GM04503 (cell line): ENCODE data around the gene TMEM72.

ENCODE experiments used
- DNase-seq: peaks from one replicate; pipeline ENCODE4 v3.0.0-alpha.2; 2012; ENCODE audit warnings: low read depth

TMEM72 gene

GRCh38 chr10:44934416-44935200, 23.5 kb downstream of the TMEM72 start:
- no peak for DNase-seq

DNA sequence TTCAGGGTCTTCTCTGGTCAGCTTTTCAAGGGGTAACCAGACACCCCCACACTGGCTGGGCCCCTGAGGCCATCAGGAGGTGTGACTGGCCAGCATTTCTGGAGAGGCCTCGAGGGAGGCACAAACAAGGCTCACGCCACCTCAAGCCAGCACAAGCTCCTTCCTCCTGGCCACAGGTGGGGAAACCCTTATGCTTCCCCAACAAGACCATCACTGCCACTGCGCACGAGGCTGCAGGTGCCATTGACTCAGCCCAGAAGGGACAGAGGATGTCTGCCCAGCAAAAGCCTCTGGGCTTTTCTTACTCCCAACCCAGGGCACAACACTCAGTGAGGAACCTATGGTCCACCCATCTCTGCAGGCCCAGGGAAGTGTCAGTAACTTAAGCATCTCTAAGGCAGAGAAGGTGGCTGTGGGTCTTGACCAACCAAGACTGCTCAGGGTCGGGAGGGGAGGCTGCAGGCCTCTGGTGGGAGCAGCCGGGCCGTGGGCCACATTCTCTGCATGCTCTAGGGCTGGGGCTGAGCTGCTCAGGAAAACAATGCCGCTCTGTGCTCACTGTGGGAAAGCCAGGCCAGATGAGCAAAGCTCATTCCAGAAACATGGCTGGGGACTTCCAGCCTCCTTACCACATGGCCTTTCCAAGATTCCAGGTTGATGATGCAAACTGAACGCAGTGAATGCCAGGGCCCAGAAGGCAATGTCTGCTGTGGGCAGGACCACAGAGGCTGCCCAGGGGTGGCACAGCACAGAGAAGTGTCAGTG, 24.2 kb downstream of the TMEM72 start:
- DNase-seq: peak; percentile 72

GRCh38 chr10:44935966-44936295, 24.8 kb downstream of the TMEM72 start:
- DNase-seq: no peak

DNA sequence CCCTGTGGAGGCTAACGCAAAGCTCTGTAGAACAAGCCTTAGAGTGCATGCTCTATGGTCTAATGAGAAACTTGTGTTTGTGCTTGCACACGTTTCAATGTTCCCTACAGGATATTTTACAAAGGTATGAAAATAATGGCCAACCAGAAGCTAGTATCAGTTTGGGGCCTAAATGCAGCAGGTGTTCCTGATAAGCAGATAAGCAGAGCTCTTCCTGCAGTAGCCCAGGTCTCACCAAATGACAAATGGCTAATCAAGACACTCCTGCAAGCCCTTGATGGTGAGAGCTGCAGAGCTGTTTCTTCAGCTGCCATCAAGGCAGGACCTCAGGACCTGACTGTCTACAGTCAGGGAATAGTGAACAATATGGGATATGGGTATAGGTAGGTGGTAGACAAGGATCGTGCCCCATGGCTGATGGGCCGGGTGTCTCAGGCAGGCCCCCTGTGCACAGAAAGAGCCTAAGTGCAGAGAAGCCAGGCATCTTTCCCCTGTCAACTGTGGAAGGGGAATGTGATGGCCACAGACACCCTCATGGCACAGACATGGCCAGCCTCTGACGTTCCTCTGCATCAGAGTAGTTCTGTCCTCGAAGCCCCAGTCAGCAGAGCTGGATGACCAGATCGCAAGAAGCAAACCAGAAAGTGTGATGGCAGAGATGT, 25.3 kb downstream of the TMEM72 start:
- DNase-seq: no peak

DNA sequence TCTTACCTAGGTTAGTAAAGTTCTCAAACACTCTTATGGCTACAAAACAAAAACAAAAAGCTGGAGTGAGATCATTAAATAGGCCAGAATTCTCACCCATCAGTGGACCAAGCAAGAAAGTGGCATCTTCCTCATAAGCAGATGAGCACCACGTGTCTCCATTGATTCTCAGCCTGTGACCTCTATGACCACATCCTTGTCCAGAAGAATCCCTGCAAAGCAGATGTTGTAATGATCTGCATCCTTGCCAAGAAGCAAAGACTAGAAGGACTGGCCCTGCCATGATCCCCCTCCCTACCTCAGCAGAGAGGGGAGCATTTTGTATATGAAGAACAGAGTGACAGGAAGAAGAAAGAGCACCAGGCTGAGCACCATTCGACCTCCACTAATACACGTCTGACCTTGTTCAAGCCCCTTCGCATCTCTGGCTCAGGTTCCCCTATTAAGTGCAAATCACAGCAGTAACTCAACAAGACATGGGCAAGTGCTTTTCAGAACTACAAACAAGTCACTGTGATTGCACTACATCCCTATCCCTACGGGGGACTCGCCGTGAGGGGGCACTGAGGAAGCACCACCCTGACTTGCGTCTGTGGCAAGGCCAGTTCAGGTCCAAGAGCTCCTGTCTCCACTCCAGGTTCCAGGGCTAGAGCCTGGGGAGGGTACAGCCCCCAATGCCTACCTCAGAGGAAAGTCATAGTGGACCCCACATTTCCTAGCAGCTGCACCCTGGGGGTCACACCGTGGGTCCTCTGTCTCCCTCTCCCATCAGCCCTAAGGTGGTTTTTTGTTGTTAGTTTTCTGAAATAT, 26.3 kb downstream of the TMEM72 start:
- DNase-seq: no peak

- no peak for DNase-seq
These were observed 27.8 kb downstream of the TMEM72 start for GRCh38 chr10:44938956-44939355.

DNA sequence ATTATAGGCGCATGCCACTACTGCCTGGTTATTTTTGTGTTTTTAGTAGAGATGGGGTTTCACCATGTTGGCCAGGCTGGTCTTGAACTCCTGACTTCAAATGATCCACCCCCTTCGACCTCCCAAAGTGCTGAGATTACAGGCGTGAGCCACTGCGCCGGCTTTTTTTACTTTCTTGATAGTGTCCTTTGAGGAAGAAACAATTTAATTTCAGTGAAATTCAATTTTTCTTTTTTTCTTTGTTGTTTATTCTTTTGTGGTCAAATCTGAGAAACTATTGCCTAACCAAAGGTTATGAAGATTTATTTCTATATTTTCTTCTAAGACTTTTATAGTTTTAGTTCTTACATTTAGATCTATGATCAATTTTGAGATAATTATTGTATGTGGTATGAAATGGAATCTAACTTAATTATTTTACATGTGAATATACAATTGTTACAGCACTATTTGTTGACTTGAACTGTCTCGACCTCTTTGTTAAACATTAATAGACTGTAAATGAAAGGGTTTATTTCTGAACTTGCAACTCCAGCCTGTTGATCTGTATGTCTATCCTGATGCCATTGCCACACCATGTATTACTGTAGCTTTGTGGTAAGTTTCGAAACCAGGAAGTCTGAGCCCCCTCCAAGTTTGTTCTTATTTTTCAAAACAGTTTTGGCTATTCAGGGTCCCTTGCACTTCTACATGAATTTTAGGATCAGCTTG, 28.7 kb downstream of the TMEM72 start:
- DNase-seq: no peak

- no peak for DNase-seq
These were observed 33.2 kb downstream of the TMEM72 start for GRCh38 chr10:44944354-44944753.

DNA sequence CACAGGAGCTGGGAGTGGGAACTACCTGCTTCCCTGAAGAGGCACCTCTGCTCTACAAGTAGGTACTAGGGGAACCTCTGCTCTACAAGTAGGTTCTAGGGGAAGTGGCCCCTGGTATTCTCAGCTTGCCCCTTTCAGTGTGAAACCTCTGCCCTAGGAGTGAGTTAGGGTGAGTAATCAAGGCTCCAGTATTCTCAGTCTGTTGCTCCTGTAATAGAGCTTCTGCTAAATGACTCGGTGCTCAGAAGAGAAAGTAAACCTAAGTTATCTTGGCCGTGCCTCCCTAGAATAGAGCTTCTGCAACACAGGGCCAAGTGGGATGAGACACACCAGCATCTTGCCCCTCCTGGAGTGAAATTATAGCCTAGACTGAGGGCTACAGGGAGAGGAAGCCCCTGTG, 35.1 kb downstream of the TMEM72 start:
- no peak for DNase-seq

- DNase-seq: no peak
These were observed 36.4 kb downstream of the TMEM72 start for GRCh38 chr10:44947371-44948152.

DNA sequence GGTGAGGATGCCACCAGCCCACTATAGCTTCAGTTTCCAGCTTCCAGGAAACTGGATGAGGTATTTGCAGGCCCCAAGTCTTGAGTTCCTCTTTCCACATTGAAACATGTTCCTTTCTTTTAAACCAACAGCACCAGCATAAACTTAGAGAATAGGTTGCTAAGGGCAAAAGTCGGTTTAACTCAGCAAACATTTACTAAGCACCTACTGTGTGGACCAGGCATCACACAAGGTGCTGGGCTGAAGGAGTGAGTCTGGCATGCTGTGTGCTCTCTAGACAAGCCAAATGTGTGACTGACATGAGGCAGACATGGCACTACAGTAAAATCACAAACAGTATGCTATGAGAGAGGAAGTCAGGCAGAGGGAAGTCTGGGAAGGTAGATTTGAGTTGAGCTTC, 37.5 kb downstream of the TMEM72 start:
- DNase-seq: no peak

GRCh38 chr10:44949127-44949802, 38.1 kb downstream of the TMEM72 start:
- no peak for DNase-seq

DNA sequence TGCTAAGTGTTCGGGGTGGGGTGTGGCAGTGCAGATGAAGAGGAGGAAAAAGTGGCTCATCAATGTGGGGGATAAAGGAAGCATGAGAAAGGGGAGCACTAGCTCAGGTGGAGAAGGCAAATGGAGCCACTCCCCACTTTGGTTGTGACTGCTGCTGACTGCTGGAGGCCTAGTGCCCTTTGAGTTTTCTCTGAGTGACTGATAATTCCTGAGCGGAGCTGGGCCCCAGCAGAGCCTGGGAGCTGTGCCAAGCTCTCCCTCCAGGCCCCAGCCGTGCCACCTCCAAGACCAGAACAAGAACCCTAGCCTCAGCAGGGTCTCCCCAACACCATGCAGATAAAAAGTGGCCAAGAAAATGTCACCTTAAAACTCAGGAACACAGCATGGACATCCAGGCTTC, 38.8 kb downstream of the TMEM72 start:
- DNase-seq: no peak

DNA sequence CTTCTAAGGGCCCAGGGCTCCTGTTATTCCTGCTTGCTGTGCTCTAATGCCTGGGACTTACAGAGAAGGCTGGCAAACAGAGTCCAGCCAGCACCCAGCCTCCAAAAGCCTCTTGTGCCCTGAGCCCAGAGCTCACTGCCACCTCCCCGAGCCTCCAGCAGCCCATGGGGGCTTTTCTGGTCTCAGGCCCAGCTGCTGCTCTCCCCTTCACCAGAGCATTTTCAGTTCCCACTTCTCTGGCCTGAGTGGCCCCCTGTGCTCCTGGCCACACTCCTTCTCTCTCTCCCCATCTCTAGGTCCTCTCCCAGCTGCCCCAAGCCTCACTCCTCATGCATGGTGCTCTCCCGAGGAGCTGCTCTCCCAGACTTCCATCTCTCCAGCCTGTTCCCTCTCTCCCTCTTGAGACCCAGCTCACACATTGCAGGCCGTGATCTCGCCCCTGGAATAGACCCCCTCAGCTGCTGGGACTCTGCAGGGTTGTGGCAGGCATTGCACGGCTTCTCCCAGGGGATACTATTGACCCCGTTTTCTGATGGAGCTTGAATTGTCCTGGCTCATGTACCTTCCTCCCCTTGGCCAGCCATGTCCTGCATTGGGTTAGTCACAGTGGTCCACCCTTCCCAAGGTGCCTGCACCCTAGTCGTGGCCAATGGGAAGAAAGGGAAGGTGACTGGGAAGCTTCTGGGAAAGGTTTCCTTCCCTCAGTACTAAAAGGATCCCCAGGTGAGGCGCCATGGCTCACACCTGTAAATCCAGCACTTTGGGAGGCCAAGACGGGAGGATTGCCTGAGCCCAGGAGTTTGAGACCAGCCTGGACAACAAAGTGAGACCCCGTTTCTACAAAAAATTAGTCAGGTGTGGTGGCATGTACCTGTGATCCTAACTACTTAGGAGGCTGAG, 39.4 kb downstream of the TMEM72 start:
- no peak for DNase-seq

- no peak for DNase-seq
These were observed 40.6 kb downstream of the TMEM72 start for GRCh38 chr10:44951576-44952226.

GRCh38 chr10:44952779-44953231, 41.7 kb downstream of the TMEM72 start:
- DNase-seq: no peak

- no peak for DNase-seq
These were observed 42.9 kb downstream of the TMEM72 start for GRCh38 chr10:44954042-44954441.

GRCh38 chr10:44954962-44955361, 43.8 kb downstream of the TMEM72 start:
- no peak for DNase-seq
